ENCODE results near the gene ARSJ.

ARSJ gene

GRCh38 chr4:113971706-113972360 is 7.6 kb downstream of the ARSJ start:
- no peak overlapping the region for H3K18ac ChIP-seq (ENCODE audit: low read depth in 1 of 2, low read length in 2 of 2)
- DNase-seq = peak; percentile 78
- no peaks in the 10 kb centered on the region for H3K9me3 ChIP-seq (ENCODE audit: control insufficient read depth, low read length)
- H3K4me3 ChIP-seq (ENCODE audit: insufficient read depth in 1 of 2, low read depth in 1 of 2, low read length in 2 of 2) = no peak overlapping the region
- no peak overlapping the region for H2BK12ac ChIP-seq (ENCODE audit: low read length in 2 of 2)
- peaks cover 4% of the 10 kb centered on the region for H3K4me1 ChIP-seq (ENCODE audit: control insufficient read depth, insufficient read depth, low read depth, low read length)
- no peak overlapping the region for H3K4me2 ChIP-seq (ENCODE audit: low read length, poor library complexity, severe bottlenecking)
- H3K23ac ChIP-seq (ENCODE audit: low read length in 2 of 2) = no peak overlapping the region
- no peaks in the 10 kb centered on the region for H3K27me3 ChIP-seq (ENCODE audit: control insufficient read depth in 1 of 2, insufficient read depth in 1 of 2, low read length in 2 of 2)
- 36% methylated on average over 1 of the region's 2 CpGs for WGBS
- no peak overlapping the region for H3K4ac ChIP-seq (ENCODE audit: low read depth in 1 of 2, low read length in 2 of 2)
- no peak overlapping the region for H4K8ac ChIP-seq (ENCODE audit: low read length)
- H4K91ac ChIP-seq (ENCODE audit: low read length) = no peak overlapping the region
- no peak overlapping the region for H2BK120ac ChIP-seq (ENCODE audit: low read depth, low read length)
- H2BK15ac ChIP-seq (ENCODE audit: low read depth, poor library complexity, severe bottlenecking) = no peak overlapping the region
- no peak overlapping the region for H2AFZ ChIP-seq (ENCODE audit: low read depth, low read length)
- H3K36me3 ChIP-seq (ENCODE audit: control insufficient read depth in 1 of 2, insufficient read depth in 2 of 2, low read depth in 1 of 2, low read length in 2 of 2) = peaks cover 0 to 7% of the 10 kb centered on the region in 2 experiments
- H3K14ac ChIP-seq (ENCODE audit: low read length in 2 of 2) = no peak overlapping the region
- H3K27ac ChIP-seq (ENCODE audit: low read length, poor library complexity, severe bottlenecking) = no peak overlapping the region
- no peak overlapping the region for H2BK5ac ChIP-seq (ENCODE audit: low read depth, low read length, poor library complexity, severe bottlenecking)
- H3K9ac ChIP-seq (ENCODE audit: low read length) = peak overlapping the region; percentile 58
- H2AK5ac ChIP-seq (ENCODE audit: low read length, severe bottlenecking) = no peak overlapping the region
- H3K79me1 ChIP-seq (replicated peaks; ENCODE audit: low read length, poor library complexity, severe bottlenecking) = no peaks in the 10 kb centered on the region

GRCh38 chr4:113969709-113970334 is 9.6 kb downstream of the ARSJ start:
- H2AK5ac ChIP-seq (ENCODE audit: low read length, severe bottlenecking) = no peak overlapping the region
- H3K14ac ChIP-seq (ENCODE audit: low read length in 2 of 2) = no peak overlapping the region
- H2BK12ac ChIP-seq (ENCODE audit: low read length in 2 of 2) = no peak overlapping the region
- WGBS = 80% methylated on average over 1 of the region's 1 CpG
- no peaks in the 10 kb centered on the region for H3K9me3 ChIP-seq (ENCODE audit: control insufficient read depth, low read length)
- H2BK15ac ChIP-seq (ENCODE audit: low read depth, poor library complexity, severe bottlenecking) = no peak overlapping the region
- H3K4me1 ChIP-seq (ENCODE audit: control insufficient read depth, insufficient read depth, low read depth, low read length) = peaks cover 4% of the 10 kb centered on the region
- H3K23ac ChIP-seq (ENCODE audit: low read length in 2 of 2) = no peak overlapping the region
- H4K91ac ChIP-seq (ENCODE audit: low read length) = no peak overlapping the region
- peaks cover 0 to 7% of the 10 kb centered on the region in 2 experiments for H3K36me3 ChIP-seq (ENCODE audit: control insufficient read depth in 1 of 2, insufficient read depth in 2 of 2, low read depth in 1 of 2, low read length in 2 of 2)
- H4K8ac ChIP-seq (ENCODE audit: low read length) = no peak overlapping the region
- no peak for DNase-seq
- no peaks in the 10 kb centered on the region for H3K79me1 ChIP-seq (replicated peaks; ENCODE audit: low read length, poor library complexity, severe bottlenecking)
- no peak overlapping the region for H3K27ac ChIP-seq (ENCODE audit: low read length, poor library complexity, severe bottlenecking)
- no peak overlapping the region for H2AFZ ChIP-seq (ENCODE audit: low read depth, low read length)
- no peak overlapping the region for H3K4ac ChIP-seq (ENCODE audit: low read depth in 1 of 2, low read length in 2 of 2)
- H3K4me3 ChIP-seq (ENCODE audit: insufficient read depth in 1 of 2, low read depth in 1 of 2, low read length in 2 of 2) = no peak overlapping the region
- peak overlapping the region in 1 of 2 experiments; percentile 78 for H3K18ac ChIP-seq (ENCODE audit: low read depth in 1 of 2, low read length in 2 of 2)
- no peaks in the 10 kb centered on the region for H3K27me3 ChIP-seq (ENCODE audit: control insufficient read depth in 1 of 2, insufficient read depth in 1 of 2, low read length in 2 of 2)
- no peak overlapping the region for H2BK5ac ChIP-seq (ENCODE audit: low read depth, low read length, poor library complexity, severe bottlenecking)
- H2BK120ac ChIP-seq (ENCODE audit: low read depth, low read length) = no peak overlapping the region
- H3K4me2 ChIP-seq (ENCODE audit: low read length, poor library complexity, severe bottlenecking) = no peak overlapping the region
- no peak overlapping the region for H3K9ac ChIP-seq (ENCODE audit: low read length)

- H3K23ac ChIP-seq (ENCODE audit: low read length in 2 of 2) = no peak overlapping the region
- H3K36me3 ChIP-seq (ENCODE audit: control insufficient read depth in 1 of 2, insufficient read depth in 2 of 2, low read depth in 1 of 2, low read length in 2 of 2) = peaks cover 0 to 7% of the 10 kb centered on the region in 2 experiments
- no peak overlapping the region for H3K4me3 ChIP-seq (ENCODE audit: insufficient read depth in 1 of 2, low read depth in 1 of 2, low read length in 2 of 2)
- no peak overlapping the region for H2AFZ ChIP-seq (ENCODE audit: low read depth, low read length)
- no peak overlapping the region for H2BK120ac ChIP-seq (ENCODE audit: low read depth, low read length)
- H3K4ac ChIP-seq (ENCODE audit: low read depth in 1 of 2, low read length in 2 of 2) = no peak overlapping the region
- no peak overlapping the region for H2AK5ac ChIP-seq (ENCODE audit: low read length, severe bottlenecking)
- H3K27me3 ChIP-seq (ENCODE audit: control insufficient read depth in 1 of 2, insufficient read depth in 1 of 2, low read length in 2 of 2) = no peaks in the 10 kb centered on the region
- H3K4me2 ChIP-seq (ENCODE audit: low read length, poor library complexity, severe bottlenecking) = no peak overlapping the region
- H2BK15ac ChIP-seq (ENCODE audit: low read depth, poor library complexity, severe bottlenecking) = no peak overlapping the region
- DNase-seq = no peak
- no peak overlapping the region for H4K91ac ChIP-seq (ENCODE audit: low read length)
- H3K9ac ChIP-seq (ENCODE audit: low read length) = no peak overlapping the region
- no peak overlapping the region for H2BK12ac ChIP-seq (ENCODE audit: low read length in 2 of 2)
- no peaks in the 10 kb centered on the region for H3K79me1 ChIP-seq (replicated peaks; ENCODE audit: low read length, poor library complexity, severe bottlenecking)
- H3K14ac ChIP-seq (ENCODE audit: low read length in 2 of 2) = no peak overlapping the region
- no peak overlapping the region for H2BK5ac ChIP-seq (ENCODE audit: low read depth, low read length, poor library complexity, severe bottlenecking)
- no peak overlapping the region for H3K27ac ChIP-seq (ENCODE audit: low read length, poor library complexity, severe bottlenecking)
- peaks cover 4% of the 10 kb centered on the region for H3K4me1 ChIP-seq (ENCODE audit: control insufficient read depth, insufficient read depth, low read depth, low read length)
- H4K8ac ChIP-seq (ENCODE audit: low read length) = no peak overlapping the region
- 97% methylated on average over 2 of the region's 2 CpGs for WGBS
- H3K9me3 ChIP-seq (ENCODE audit: control insufficient read depth, low read length) = no peaks in the 10 kb centered on the region
- H3K18ac ChIP-seq (ENCODE audit: low read depth in 1 of 2, low read length in 2 of 2) = no peak overlapping the region
Observed at GRCh38 chr4:113968473-113968872, 11.0 kb downstream of the ARSJ start.

GRCh38 chr4:113967687-113968086 is 11.8 kb downstream of the ARSJ start:
- H3K4ac ChIP-seq (ENCODE audit: low read depth in 1 of 2, low read length in 2 of 2) = no peak overlapping the region
- no peak overlapping the region for H3K23ac ChIP-seq (ENCODE audit: low read length in 2 of 2)
- no peaks in the 10 kb centered on the region for H3K79me1 ChIP-seq (replicated peaks; ENCODE audit: low read length, poor library complexity, severe bottlenecking)

More at GRCh38 chr4:113967687-113968086, 11.8 kb downstream of the ARSJ start:
- H4K91ac ChIP-seq (ENCODE audit: low read length) = no peak overlapping the region
- H2BK12ac ChIP-seq (ENCODE audit: low read length in 2 of 2) = no peak overlapping the region
- H2AK5ac ChIP-seq (ENCODE audit: low read length, severe bottlenecking) = no peak overlapping the region
- H3K9me3 ChIP-seq (ENCODE audit: control insufficient read depth, low read length) = no peaks in the 10 kb centered on the region
- no peak overlapping the region for H2BK15ac ChIP-seq (ENCODE audit: low read depth, poor library complexity, severe bottlenecking)
- no peak overlapping the region for H3K18ac ChIP-seq (ENCODE audit: low read depth in 1 of 2, low read length in 2 of 2)
- H3K4me3 ChIP-seq (ENCODE audit: insufficient read depth in 1 of 2, low read depth in 1 of 2, low read length in 2 of 2) = no peak overlapping the region
- no peak overlapping the region for H3K14ac ChIP-seq (ENCODE audit: low read length in 2 of 2)
- DNase-seq = no peak
- H3K9ac ChIP-seq (ENCODE audit: low read length) = no peak overlapping the region
- no peaks in the 10 kb centered on the region for H3K27me3 ChIP-seq (ENCODE audit: control insufficient read depth in 1 of 2, insufficient read depth in 1 of 2, low read length in 2 of 2)
- H4K8ac ChIP-seq (ENCODE audit: low read length) = no peak overlapping the region
- H3K4me2 ChIP-seq (ENCODE audit: low read length, poor library complexity, severe bottlenecking) = no peak overlapping the region
- H3K36me3 ChIP-seq (ENCODE audit: control insufficient read depth in 1 of 2, insufficient read depth in 2 of 2, low read depth in 1 of 2, low read length in 2 of 2) = peaks cover 0 to 8% of the 10 kb centered on the region in 2 experiments
- H3K27ac ChIP-seq (ENCODE audit: low read length, poor library complexity, severe bottlenecking) = no peak overlapping the region
- H3K4me1 ChIP-seq (ENCODE audit: control insufficient read depth, insufficient read depth, low read depth, low read length) = peaks cover 4% of the 10 kb centered on the region
- H2BK5ac ChIP-seq (ENCODE audit: low read depth, low read length, poor library complexity, severe bottlenecking) = no peak overlapping the region
- no peak overlapping the region for H2BK120ac ChIP-seq (ENCODE audit: low read depth, low read length)
- H2AFZ ChIP-seq (ENCODE audit: low read depth, low read length) = no peak overlapping the region
